Activated T-cell treated with anti-CD3 and anti-CD28 coated beads, Interleukin-2, amount 50 U/mL, for 4 hours (primary cell): ENCODE data around the gene CDKAL1. TPM values are rescaled to one million over a fixed set of nuclear protein-coding genes. Genes with fewer than 3 reads are reported as not detected.

Source experiments
- ATAC-seq, 2 donors: fragments of 200-7000 bp; cut with Tn5 transposase; one replicate each; pipeline ENCODE4 v1.10.0; 2021
- DNase-seq: peaks from one replicate; pipeline ENCODE4 v3.0.0-alpha.2; 2020
- H3K27me3 Mint-ChIP-seq: one replicate; pipeline ENCODE4 v1.8.0; 2021; ENCODE audit warnings: low read depth, mixed read lengths
- H3K36me3 Mint-ChIP-seq: one replicate; pipeline ENCODE4 v1.8.0; 2022; ENCODE audit warnings: mixed read lengths; ENCODE audit not compliant: insufficient read depth
- H3K4me1 Mint-ChIP-seq: one replicate; pipeline ENCODE4 v1.8.0; 2021; ENCODE audit warnings: low read depth, mixed read lengths
- H3K4me3 Mint-ChIP-seq: one replicate; pipeline ENCODE4 v1.8.0; 2021; ENCODE audit warnings: mild to moderate bottlenecking, moderate library complexity, mixed read lengths
- H3K9me3 Mint-ChIP-seq: one replicate; pipeline ENCODE4 v1.8.0; 2021; ENCODE audit warnings: mixed read lengths
- total RNA-seq, 3 donors: library from RNA; stranded (reverse); gene quantifications; one replicate each; pipeline ENCODE4 v1.2.1, GENCODE V29; 2021

The CDKAL1 gene
- total RNA-seq, 3 donors from 2014 or later, result 23.2 to 26.0 (median 23.6) TPM

DNA sequence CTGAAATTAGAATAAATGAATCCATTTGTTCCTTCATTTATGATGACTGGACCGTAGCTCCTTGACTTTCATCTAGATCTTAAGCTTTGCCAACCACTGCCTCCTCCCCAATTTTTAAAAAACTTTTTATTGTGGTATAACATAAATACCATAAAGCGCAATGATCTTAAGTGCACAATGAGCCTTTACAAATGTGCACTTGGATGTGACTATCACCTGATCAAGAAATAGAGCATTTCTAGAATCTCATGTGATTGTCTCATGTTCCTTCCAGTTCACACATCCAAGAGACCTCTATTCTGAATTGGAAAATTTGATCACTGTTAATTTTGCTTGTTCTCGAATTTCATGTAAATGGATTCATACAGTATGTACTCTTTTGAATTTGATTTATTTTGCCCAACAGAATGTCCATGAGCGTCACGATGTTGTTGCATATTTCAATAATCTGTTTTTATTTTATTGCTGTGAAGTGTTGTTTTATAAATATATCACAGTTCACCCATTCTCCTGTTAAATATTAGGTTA is 442.2 kb downstream of the CDKAL1 start:
- H3K36me3 Mint-ChIP-seq, result peaks cover 27% of the 10 kb centered on the region

DNA sequence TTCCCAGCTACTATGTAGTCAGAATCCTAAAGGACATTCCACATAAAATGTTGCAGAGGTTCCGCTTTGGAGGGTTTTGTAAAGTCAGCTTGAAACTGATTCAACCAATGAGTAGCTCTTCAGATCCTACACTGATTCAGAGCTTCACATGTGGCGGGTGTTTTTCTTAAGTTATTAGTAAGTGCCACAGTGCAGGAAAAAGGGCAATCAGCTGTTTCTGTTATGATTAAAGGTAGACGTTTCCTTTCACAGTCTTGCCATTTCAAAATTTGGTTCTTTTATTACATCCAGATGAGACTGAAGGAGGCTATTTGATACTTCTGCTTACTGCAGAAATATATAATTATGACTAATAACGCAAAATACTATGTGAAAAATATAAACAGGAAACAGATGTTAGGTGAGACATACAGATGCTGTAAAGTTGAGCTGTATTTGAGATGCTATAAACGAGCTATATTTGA is 443.9 kb downstream of the CDKAL1 start:
- Mint-ChIP-seq H3K27me3 (no peaks in the 10 kb centered on the region), H3K4me1 (peaks cover 4% of the 10 kb centered on the region), H3K36me3 (peaks cover 18% of the 10 kb centered on the region), H3K9me3 (peaks cover 10% of the 10 kb centered on the region), H3K4me3 (no peak overlapping the region)
- peak; percentile 48 to 80 for ATAC-seq
- DNase-seq, result no peak

More for the DNA sequence above, 442.2 kb downstream of the CDKAL1 start:
- no peaks in the 10 kb centered on the region for H3K27me3 Mint-ChIP-seq
- peaks cover 4% of the 10 kb centered on the region for H3K4me1 Mint-ChIP-seq
- no peak overlapping the region for H3K4me3 Mint-ChIP-seq
- DNase-seq (no peak), ATAC-seq (no peak)
- H3K9me3 Mint-ChIP-seq, result peaks cover 10% of the 10 kb centered on the region

DNA sequence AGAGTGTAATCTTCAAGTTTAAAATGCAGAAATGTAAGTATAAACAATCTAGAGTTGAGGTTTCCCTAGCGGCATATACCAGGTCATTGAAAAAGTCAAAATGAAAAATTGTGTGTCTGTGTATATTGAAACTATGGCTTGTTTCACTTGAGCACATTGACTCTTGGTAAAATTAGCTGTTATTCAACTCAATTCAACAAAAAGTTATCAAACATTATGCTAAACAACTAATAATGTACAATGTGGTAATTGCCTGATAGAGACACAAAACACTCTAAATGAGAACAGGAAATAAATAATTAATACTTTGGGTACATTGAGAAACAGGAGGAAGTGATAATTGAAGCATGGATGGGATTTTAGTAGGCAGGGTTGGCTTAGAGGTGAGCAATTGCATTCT is 444.8 kb downstream of the CDKAL1 start:
- peaks cover 23% of the 10 kb centered on the region for H3K36me3 Mint-ChIP-seq
- H3K4me1 Mint-ChIP-seq, result peaks cover 4% of the 10 kb centered on the region
- DNase-seq (no peak), ATAC-seq (no peak)
- no peaks in the 10 kb centered on the region for H3K27me3 Mint-ChIP-seq
- H3K9me3 Mint-ChIP-seq, result peaks cover 15% of the 10 kb centered on the region
- no peak overlapping the region for H3K4me3 Mint-ChIP-seq

DNA sequence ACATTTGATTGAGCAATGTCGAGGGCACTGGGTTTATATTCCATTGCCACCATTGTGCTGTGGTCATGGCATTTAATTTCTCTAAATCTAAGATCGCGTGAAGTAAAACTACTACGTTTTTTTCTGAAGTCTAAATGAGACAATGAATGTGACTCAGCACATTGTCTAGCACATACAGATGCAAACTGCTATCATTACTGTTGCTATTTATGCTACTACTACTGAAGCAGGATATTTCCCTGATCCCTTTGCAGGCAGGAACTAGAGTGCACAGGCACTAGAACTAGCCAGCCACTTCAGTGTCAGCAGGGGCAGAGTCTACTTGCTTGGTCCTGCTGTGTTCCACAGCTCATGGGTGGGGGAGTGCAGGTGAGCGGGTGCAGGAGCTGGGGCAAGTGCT is 449.7 kb downstream of the CDKAL1 start:
- H3K4me1 Mint-ChIP-seq, result no peaks in the 10 kb centered on the region
- no peaks in the 10 kb centered on the region for H3K27me3 Mint-ChIP-seq
- DNase-seq (no peak), ATAC-seq (no peak)
- H3K36me3 Mint-ChIP-seq, result peaks cover 22% of the 10 kb centered on the region
- no peak overlapping the region for H3K4me3 Mint-ChIP-seq
- peaks cover 17% of the 10 kb centered on the region for H3K9me3 Mint-ChIP-seq

DNA sequence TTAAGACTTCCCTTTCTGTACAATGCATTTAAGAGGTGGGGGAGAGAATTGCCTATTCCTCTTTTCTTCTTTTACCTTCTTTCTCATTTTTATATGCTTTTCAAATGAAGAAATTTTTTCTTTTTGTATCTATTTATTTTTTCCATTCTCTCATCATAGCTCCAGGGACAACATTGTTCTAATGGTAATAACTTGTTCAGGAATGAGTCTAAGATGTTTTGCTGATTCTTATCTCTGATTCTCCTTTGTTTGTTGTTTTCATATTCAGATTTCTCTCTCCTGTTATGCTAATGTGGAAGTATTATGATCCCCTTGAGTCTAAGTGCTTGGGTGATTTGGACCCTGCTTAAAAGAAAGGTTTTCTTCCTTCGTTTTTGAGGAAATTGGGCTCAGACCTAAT is 451.6 kb downstream of the CDKAL1 start:
- DNase-seq (no peak), ATAC-seq (no peak)
- Mint-ChIP-seq H3K27me3 (no peaks in the 10 kb centered on the region), H3K36me3 (peaks cover 18% of the 10 kb centered on the region), H3K4me1 (no peaks in the 10 kb centered on the region), H3K4me3 (no peak overlapping the region), H3K9me3 (peaks cover 12% of the 10 kb centered on the region)

DNA sequence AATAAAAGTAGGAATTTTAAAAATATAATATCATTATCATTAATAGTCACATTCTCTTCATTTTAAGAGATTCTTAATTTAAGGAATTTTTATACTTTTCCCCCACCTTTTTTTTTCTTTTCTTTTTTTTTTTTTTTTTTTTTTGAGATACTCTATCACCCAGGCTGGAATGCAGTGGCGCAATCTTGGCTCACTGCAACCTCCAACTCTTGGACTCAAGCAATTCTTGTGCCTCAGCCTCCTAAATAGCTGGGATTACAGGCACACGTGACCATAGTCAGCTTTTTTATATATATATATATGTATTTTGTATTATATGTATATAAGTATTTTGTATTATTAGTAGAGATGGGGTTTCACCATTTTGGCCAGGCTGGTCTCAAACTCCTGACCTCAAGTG is 457.7 kb downstream of the CDKAL1 start:
- ATAC-seq (no peak), DNase-seq (no peak)
- Mint-ChIP-seq H3K36me3 (peaks cover 22% of the 10 kb centered on the region), H3K9me3 (no peaks in the 10 kb centered on the region), H3K4me1 (no peaks in the 10 kb centered on the region), H3K27me3 (no peaks in the 10 kb centered on the region), H3K4me3 (no peak overlapping the region)

DNA sequence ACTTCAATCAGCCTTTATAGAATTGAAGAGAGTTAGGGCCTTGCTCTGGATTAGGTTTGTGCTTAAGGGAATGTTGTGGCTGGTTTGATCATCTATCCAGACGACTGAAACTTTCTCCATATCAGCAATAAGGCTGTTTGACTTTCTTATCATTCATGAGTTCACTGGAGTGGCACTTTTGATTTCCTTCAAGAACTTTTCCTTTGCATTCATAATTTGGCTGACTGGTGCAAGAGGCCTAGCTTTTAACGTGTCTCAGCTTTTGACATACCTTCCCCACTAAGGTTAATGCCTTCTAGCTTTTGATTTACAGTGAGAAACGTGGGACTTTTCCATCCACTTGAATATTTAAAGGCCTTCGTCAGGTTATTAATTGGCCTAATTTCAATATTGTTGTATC is 461.8 kb downstream of the CDKAL1 start:
- Mint-ChIP-seq H3K4me1 (no peaks in the 10 kb centered on the region), H3K27me3 (no peaks in the 10 kb centered on the region), H3K4me3 (no peak overlapping the region), H3K36me3 (peaks cover 30% of the 10 kb centered on the region), H3K9me3 (no peaks in the 10 kb centered on the region)
- DNase-seq, result no peak
- ATAC-seq, result no peak

DNA sequence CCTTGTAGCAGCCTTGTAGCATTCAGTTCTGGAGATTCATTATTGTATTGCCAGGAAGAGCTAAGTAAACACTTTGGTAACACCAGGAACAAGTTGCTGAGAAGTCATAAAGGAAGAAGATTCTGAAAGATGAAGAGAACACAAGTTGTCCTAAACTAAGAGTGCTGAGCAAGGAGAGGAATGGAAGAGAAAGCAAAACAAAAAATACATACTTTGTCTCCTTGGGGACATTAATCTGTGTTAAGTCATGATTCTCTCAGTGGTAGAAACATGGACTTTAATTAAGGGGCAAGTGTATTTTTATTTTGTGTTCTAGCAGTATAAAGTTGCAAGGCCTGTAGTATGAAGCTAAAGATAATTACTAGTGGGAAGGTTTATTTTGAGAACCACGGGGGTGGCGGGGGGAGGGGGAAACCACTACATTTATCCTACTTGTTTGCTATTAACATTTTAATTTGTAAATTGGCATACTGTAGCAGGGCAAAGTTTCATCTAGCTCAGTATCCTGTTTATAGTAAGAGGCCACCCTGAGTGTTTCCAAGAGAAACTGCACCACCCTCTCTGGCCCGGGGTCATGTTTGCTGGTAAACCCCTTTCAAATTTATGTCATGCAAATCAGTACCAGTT is 463.0 kb downstream of the CDKAL1 start:
- Mint-ChIP-seq H3K9me3 (no peaks in the 10 kb centered on the region), H3K27me3 (no peaks in the 10 kb centered on the region), H3K4me3 (no peak overlapping the region), H3K4me1 (no peaks in the 10 kb centered on the region), H3K36me3 (peaks cover 39% of the 10 kb centered on the region)
- ATAC-seq (no peak), DNase-seq (no peak)

DNA sequence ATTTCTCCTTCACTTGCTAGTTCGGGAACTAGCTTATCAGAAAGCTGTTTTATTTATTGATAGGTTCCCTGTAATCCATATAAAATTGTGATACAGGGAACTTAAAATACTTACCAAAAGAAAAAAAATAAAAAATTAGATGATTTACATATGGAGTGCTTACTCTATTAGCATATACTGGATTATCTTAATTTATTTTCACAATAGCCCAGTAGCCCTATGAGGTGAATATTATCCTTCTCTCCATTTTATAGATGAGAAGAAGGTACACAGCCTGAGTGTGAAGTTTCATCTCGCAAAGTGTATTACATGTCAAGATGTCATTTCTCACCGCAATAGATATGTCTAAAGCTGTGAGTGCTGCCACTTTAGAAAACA is 463.5 kb downstream of the CDKAL1 start:
- no peaks in the 10 kb centered on the region for H3K27me3 Mint-ChIP-seq
- DNase-seq (no peak), ATAC-seq (no peak)
- H3K36me3 Mint-ChIP-seq, result peaks cover 40% of the 10 kb centered on the region
- no peaks in the 10 kb centered on the region for H3K9me3 Mint-ChIP-seq
- H3K4me1 Mint-ChIP-seq, result no peaks in the 10 kb centered on the region
- no peak overlapping the region for H3K4me3 Mint-ChIP-seq

DNA sequence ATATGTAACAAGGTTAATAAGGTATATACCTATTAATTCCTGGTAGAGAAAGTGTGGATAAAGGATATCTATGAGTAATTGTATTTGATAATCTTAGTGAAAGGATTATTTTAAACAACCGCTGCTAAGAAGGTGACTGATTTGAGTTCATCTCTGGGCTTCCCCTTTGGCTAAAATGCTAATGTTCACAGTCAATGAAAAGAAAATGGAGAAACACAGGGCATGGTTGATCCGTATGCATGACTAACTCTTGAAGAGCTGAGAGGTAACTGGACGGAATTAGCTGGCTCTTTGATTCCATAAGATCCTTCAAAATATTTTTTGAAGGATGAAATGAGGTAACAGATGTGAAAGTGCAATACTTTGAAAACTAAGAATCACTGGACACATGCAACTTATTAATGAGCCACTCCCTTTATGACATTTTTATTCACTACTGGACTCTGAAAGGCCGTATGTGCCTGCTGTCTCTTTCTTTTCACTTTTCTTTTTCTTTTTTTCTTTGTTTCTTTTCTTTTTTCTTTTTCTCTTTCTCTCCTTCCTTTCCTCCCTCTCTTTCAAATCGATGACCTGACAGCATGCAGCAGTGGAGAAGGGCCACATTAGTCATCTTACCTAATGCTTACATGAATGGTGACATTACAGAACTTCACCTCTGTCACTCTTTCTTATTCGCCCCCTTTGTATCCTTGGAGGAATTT is 464.6 kb downstream of the CDKAL1 start:
- no peaks in the 10 kb centered on the region for H3K27me3 Mint-ChIP-seq
- no peaks in the 10 kb centered on the region for H3K9me3 Mint-ChIP-seq
- ATAC-seq, result no peak
- H3K36me3 Mint-ChIP-seq, result peaks cover 40% of the 10 kb centered on the region
- DNase-seq, result no peak
- no peaks in the 10 kb centered on the region for H3K4me1 Mint-ChIP-seq
- no peak overlapping the region for H3K4me3 Mint-ChIP-seq

DNA sequence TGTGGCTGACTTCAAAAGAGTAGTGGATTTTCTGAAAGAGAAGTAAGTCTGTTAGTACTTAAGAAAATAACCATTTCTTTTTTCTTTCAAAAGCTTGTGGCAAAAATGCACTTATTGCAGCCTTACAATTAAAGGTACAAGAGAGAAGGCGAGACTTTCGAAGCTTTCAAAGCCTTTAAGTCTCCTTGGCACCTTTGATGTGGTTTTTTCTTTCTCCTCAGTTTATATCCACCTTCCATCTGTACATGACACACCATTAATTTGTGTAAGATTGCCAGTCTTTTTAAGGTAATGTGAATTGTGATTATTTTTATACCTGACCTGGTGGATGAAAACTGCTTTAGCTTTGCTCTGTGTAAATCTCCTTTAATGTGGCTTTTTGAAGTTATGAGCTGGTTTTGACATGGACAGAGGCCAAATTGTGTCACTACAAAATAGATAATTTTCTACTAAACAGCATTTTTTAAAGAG is 466.1 kb downstream of the CDKAL1 start:
- Mint-ChIP-seq H3K9me3 (no peaks in the 10 kb centered on the region), H3K4me1 (no peaks in the 10 kb centered on the region), H3K36me3 (peaks cover 40% of the 10 kb centered on the region), H3K27me3 (no peaks in the 10 kb centered on the region), H3K4me3 (no peak overlapping the region)
- ATAC-seq (no peak), DNase-seq (no peak)

DNA sequence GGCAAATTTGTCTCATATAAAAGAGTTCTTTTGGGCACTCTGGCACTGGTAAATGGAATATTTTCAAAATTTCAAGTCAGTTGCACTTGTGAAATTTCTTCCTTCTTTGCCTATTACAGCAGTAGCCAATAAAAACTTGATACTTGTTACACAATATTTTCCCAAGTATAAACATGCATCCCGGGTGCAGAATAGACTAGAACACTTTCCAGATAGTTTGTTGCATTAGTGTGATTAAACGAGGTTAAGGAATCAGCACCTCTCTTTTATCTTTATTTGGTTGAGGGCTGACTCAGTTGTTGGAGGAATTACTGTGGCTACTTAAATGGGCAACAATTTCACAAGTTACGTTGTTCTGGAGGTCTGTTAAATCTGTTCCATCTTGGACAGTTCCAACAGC is 467.5 kb downstream of the CDKAL1 start:
- ATAC-seq, result no peak
- Mint-ChIP-seq H3K9me3 (peaks cover 2% of the 10 kb centered on the region), H3K36me3 (peaks cover 35% of the 10 kb centered on the region), H3K27me3 (no peaks in the 10 kb centered on the region), H3K4me1 (no peaks in the 10 kb centered on the region), H3K4me3 (no peak overlapping the region)
- DNase-seq, result no peak

DNA sequence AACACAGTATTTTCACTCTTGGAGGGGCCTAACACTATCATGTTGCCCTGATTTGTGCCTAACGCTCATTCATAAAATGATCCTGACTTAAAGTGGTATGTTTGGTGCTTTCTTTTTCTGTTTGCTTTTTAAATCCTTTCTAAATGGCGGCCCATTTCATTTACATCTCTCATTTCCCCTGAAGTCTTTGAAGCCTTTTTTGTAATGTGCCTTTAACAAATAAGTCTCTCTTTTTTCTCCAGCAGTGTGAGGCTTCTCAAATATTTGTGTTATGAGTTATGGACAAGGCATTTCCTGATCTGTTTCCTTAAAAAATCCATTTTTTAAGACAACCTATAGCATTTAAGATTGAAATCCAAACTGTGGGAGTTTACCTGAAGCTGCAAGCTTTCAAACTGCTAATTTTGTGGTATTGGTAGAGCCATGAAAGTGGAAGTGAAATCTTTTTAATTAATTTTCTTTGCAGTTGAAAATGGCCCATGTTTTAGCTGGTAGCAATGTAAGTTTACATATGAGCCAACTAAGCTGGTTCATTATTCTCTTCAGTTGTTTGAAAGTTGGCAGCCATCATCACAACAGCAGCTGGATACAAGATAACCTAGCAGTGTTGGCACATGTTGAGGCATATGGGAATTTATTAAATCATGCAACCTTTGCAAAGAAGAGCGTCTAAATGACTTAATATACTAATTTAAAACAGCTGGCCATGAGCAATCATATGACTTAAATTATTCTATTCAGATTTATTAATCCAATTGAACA is 469.7 kb downstream of the CDKAL1 start:
- Mint-ChIP-seq H3K36me3 (peaks cover 46% of the 10 kb centered on the region), H3K4me1 (no peaks in the 10 kb centered on the region), H3K4me3 (no peak overlapping the region), H3K27me3 (no peaks in the 10 kb centered on the region), H3K9me3 (peaks cover 8% of the 10 kb centered on the region)
- no peak for ATAC-seq
- no peak for DNase-seq

DNA sequence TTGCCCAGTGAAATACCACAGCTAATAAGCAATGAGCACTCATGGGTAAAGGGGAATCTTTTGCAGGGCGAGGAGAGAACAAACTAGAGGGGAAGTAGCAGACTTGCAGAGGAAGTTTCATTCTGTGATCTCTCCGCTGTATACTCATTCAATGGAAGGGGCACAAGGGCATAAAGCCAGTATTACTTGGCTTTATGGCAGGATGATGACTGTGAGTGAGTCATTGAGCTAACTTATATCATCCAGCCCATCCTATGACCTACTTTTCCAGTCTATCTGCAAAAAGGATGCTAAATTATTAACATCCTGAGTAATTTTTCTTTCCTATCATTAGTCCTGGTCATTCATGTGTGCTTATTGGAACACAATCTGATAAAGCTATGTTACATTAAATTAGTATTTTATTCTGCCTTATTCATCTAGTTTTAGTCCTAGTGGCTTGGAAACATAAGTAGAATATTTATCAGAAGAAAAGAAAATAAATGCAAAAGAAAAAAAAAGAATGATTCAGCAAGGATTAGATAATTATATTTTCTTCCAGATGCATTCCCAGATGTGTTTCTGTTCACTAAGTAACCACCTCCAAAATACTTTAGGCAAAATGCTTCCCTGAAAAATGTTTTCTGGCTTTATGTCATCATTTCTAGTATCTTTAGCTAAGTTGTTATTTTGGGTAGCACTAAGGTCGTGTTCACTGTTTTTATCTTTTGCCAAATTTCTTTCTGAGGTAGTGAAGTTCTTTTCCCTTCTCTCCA is 471.7 kb downstream of the CDKAL1 start:
- Mint-ChIP-seq H3K9me3 (peaks cover 19% of the 10 kb centered on the region), H3K4me3 (no peak overlapping the region), H3K4me1 (no peaks in the 10 kb centered on the region), H3K27me3 (no peaks in the 10 kb centered on the region), H3K36me3 (peaks cover 44% of the 10 kb centered on the region)
- no peak for DNase-seq
- ATAC-seq, result no peak
